GM10266 (cell line): ENCODE data around the gene BLOC1S2.
A peak's percentile ranks its signal among the peaks of the same experiment; 100 is the strongest.

ENCODE experiments used
- DNase-seq: peaks from one replicate; pipeline ENCODE4 v3.0.0; 2012; ENCODE audit errors: extremely low spot score
- CTCF ChIP-seq: IDR thresholded peaks from 2 replicates; pipeline ENCODE4 v1.5.1; 2012; ENCODE audit warnings: mild to moderate bottlenecking, low read depth; ENCODE audit not compliant: control insufficient read depth, insufficient read depth; ENCODE audit errors: missing control alignments

Gene BLOC1S2

GRCh38 chr10:100286051-100287033 lies at the start of gene BLOC1S2:
BLOC1S2 (minus strand) TSS chr10:100286680; CDS start chr10:100286659, 21 bp downstream.
- peak; percentile 96 for DNase-seq
- no peak for TF ChIP-seq CTCF

GRCh38 chr10:100334762-100335161 lies 48.3 kb upstream of the BLOC1S2 start:
- TF ChIP-seq CTCF: no peak
- DNase-seq: no peak

GRCh38 chr10:100333661-100334440 lies 47.4 kb upstream of the BLOC1S2 start:
- DNase-seq: no peak
- TF ChIP-seq CTCF: no peak

- DNase-seq: no peak
- no peak for TF ChIP-seq CTCF
Measured at GRCh38 chr10:100333106-100333505, 46.6 kb upstream of the BLOC1S2 start.

DNA sequence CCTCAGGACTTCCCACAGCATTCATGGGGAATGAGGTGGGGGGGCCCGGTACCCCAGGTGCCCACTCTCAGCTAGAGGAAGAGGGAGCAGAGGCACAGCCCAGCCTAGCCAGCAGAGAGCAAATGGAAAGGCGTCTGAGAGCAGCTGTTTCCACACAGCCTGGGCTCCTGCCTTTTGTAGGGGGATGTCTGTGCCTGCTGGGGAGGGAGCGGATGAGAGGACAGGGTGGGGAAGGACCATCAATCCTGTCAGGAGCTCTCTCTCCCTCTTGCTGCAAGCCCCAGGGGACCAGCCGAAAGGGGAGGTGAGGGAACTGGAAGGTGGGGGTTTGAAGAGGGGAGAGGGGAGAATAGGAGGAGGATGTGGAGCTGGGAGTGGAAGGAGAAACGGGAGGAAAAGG lies 43.6 kb upstream of the BLOC1S2 start, which contains the start of gene PKD2L1:
Gene PKD2L1 (minus strand): TSS at position 150 of the 400 bp plus-strand sequence. CDS start 125 bp downstream, at position 25.
- DNase-seq: no peak
- no peak for TF ChIP-seq CTCF

- no peak for TF ChIP-seq CTCF
- DNase-seq: no peak
Measured at GRCh38 chr10:100328198-100328597, 41.7 kb upstream of the BLOC1S2 start.
